Smooth muscle cell (in vitro differentiated cells): ENCODE data around the gene AFDN. TPM values are rescaled to one million over a fixed set of nuclear protein-coding genes. Genes with fewer than 3 reads are reported as not detected.

Experiments used
- DNase-seq: peaks from one replicate; lab custom pipeline; 2025; ENCODE audit not compliant: unreplicated experiment; lab: John Stamatoyannopoulos, UW
- H2AFZ ChIP-seq: fragments of 200-600 bp; sonication (generic); 2 replicates; pipeline ENCODE4 v1.6.0; 2016; ENCODE audit warnings: antibody characterized with exemption, low read depth, mild to moderate bottlenecking
- H3F3A ChIP-seq: fragments of 200-600 bp; sonication (generic); 2 replicates; pipeline ENCODE4 v1.6.0; 2017; ENCODE audit warnings: antibody characterized with exemption, low read depth
- H3K27ac ChIP-seq: fragments of 200-600 bp; sonication (generic); 2 replicates; pipeline ENCODE4 v1.5.1; 2016; ENCODE audit warnings: low read depth, mild to moderate bottlenecking
- H3K27me3 ChIP-seq: fragments of 200-600 bp; sonication (generic); 2 replicates; pipeline ENCODE4 v1.6.1; 2016; ENCODE audit warnings: low read depth, mild to moderate bottlenecking
- H3K36me3 ChIP-seq: fragments of 200-600 bp; sonication (generic); 2 replicates; pipeline ENCODE4 v1.5.1; 2016; ENCODE audit warnings: low read depth
- H3K4me1 ChIP-seq: fragments of 200-600 bp; sonication (generic); 2 replicates; pipeline ENCODE4 v1.5.1; 2016; ENCODE audit warnings: low read depth
- H3K4me2 ChIP-seq: fragments of 200-600 bp; sonication (generic); 2 replicates; pipeline ENCODE4 v1.6.0; 2016; ENCODE audit warnings: mild to moderate bottlenecking
- H3K4me3 ChIP-seq: fragments of 200-600 bp; sonication (generic); 2 replicates; pipeline ENCODE4 v1.5.1; 2016; ENCODE audit warnings: mild to moderate bottlenecking
- H3K79me2 ChIP-seq: fragments of 200-600 bp; sonication (generic); 2 replicates; pipeline ENCODE4 v1.6.0; 2016; ENCODE audit warnings: low read depth, mild to moderate bottlenecking
- H3K9ac ChIP-seq: fragments of 200-600 bp; sonication (generic); 2 replicates; pipeline ENCODE4 v1.6.0; 2016; ENCODE audit warnings: low read depth
- H3K9me3 ChIP-seq: fragments of 200-600 bp; sonication (generic); replicated peaks from 2 replicates; pipeline ENCODE4 v1.5.1; 2016; ENCODE audit warnings: low read depth
- H4K20me1 ChIP-seq: fragments of 200-600 bp; sonication (generic); 2 replicates; pipeline ENCODE4 v1.6.0; 2016; ENCODE audit warnings: low read depth
- CTCF ChIP-seq: fragments of 200-600 bp; sonication (generic); IDR thresholded peaks from 2 replicates; pipeline ENCODE4 v1.5.1; 2017; ENCODE audit warnings: borderline replicate concordance, mild to moderate bottlenecking, antibody characterized with exemption; ENCODE audit not compliant: insufficient read depth, poor library complexity, severe bottlenecking
- WGBS: methylation state at CpG from one replicate; pipeline ENCODE4 v1.1.7; 2016; ENCODE audit warnings: low lambda C conversion rate; 5-methylcytosine and 5-hydroxymethylcytosine counted together
- polyA plus RNA-seq: library from polyadenylated mRNA; unstranded; fragments of >200 nt; fragmentation: Nextera tagmentation; extraction: Ambion mirVana; gene quantifications from 2 replicates; pipeline ENCODE4 v1.2.1, GENCODE V29; 2016
- total RNA-seq: library from RNA; depleted of rRNA; stranded (reverse); fragments of >200 nt; gene quantifications from 2 replicates; pipeline ENCODE4 v1.2.3, GENCODE V29; 2014

Gene AFDN
- total and polyA plus RNA-seq, 2 experiments from 2014 or later: 52.3 to 98.8 TPM

GRCh38 chr6:167996424-167997199, 169.9 kb downstream of the AFDN start:
- no peaks in the 10 kb centered on the region for H3K9me3 ChIP-seq
- H3K79me2 ChIP-seq: no peaks in the 10 kb centered on the region
- no peak overlapping the region for H3K27ac ChIP-seq
- no peak for TF ChIP-seq CTCF
- no peaks in the 10 kb centered on the region for H4K20me1 ChIP-seq
- no peaks in the 10 kb centered on the region for H3K36me3 ChIP-seq
- no peak overlapping the region for H2AFZ ChIP-seq
- no peak overlapping the region for H3K9ac ChIP-seq
- no peaks in the 10 kb centered on the region for H3K4me1 ChIP-seq
- no peak for DNase-seq
- no peak overlapping the region for H3K4me2 ChIP-seq
- H3K4me3 ChIP-seq: no peak overlapping the region
- 92% methylated on average over 29 of the region's 43 CpGs for WGBS
- H3F3A ChIP-seq: no peaks in the 10 kb centered on the region
- no peaks in the 10 kb centered on the region for H3K27me3 ChIP-seq

GRCh38 chr6:167997642-167998041, 170.9 kb downstream of the AFDN start, which contains the start of gene KIF25:
Gene KIF25 (plus strand): TSS chr6:167997671. CDS start chr6:168029586, 31,915 bp downstream.
- no peak for DNase-seq
- Histone ChIP-seq H2AFZ (no peak within 1 kb of the TSS), H3K4me2 (no peak within 1 kb of the TSS), H3K9ac (no peak within 1 kb of the TSS), H3K9me3 (no peaks in the 10 kb centered on the region), H3K4me1 (no peaks in the 10 kb centered on the region), H3F3A (no peaks in the 10 kb centered on the region), H3K36me3 (no peaks in the 10 kb centered on the region), H3K27me3 (no peaks in the 10 kb centered on the region), H3K79me2 (no peaks in the 10 kb centered on the region), H3K4me3 (no peak within 1 kb of the TSS), H4K20me1 (no peaks in the 10 kb centered on the region), H3K27ac (no peak within 1 kb of the TSS)
- TF ChIP-seq CTCF: no peak
- 96% methylated on average over 9 of the region's 9 CpGs for WGBS

GRCh38 chr6:167998215-167998614, 171.5 kb downstream of the AFDN start:
- no peaks in the 10 kb centered on the region for H3K4me1 ChIP-seq
- no peak overlapping the region for H2AFZ ChIP-seq
- no peaks in the 10 kb centered on the region for H4K20me1 ChIP-seq
- no peaks in the 10 kb centered on the region for H3F3A ChIP-seq
- no peak overlapping the region for H3K4me3 ChIP-seq
- no peaks in the 10 kb centered on the region for H3K9me3 ChIP-seq
- no peaks in the 10 kb centered on the region for H3K36me3 ChIP-seq
- H3K27me3 ChIP-seq: no peaks in the 10 kb centered on the region
- TF ChIP-seq CTCF: no peak
- no peak overlapping the region for H3K4me2 ChIP-seq
- H3K79me2 ChIP-seq: no peaks in the 10 kb centered on the region
- H3K27ac ChIP-seq: no peak overlapping the region
- 68% methylated on average over 5 of the region's 5 CpGs for WGBS
- DNase-seq: no peak
- no peak overlapping the region for H3K9ac ChIP-seq
